HG03175 (cell line): ENCODE measurements around the gene NCBP1.

Experiments used
- ATAC-seq: cut with Tn5 transposase; IDR thresholded peaks from one replicate; pipeline ENCODE4 v1.9.1; 2021; ENCODE audit warnings: mild to moderate bottlenecking, moderate library complexity; ENCODE audit not compliant: unreplicated experiment

Gene NCBP1

GRCh38 chr9:97710356-97711222, 77.0 kb downstream of the NCBP1 start:
- no peak for ATAC-seq

GRCh38 chr9:97711223-97711626, 77.6 kb downstream of the NCBP1 start:
- no peak for ATAC-seq

GRCh38 chr9:97714435-97714834, 80.8 kb downstream of the NCBP1 start:
- no peak for ATAC-seq

GRCh38 chr9:97717866-97718265, 84.2 kb downstream of the NCBP1 start:
- ATAC-seq = no peak

- no peak for ATAC-seq
These were observed 87.8 kb downstream of the NCBP1 start for GRCh38 chr9:97721396-97721795.

GRCh38 chr9:97722331-97722730, 88.7 kb downstream of the NCBP1 start:
- no peak for ATAC-seq
